HG03025 (cell line): ENCODE results near the gene CPTP.

ENCODE experiments used
- ATAC-seq: cut with Tn5 transposase; IDR thresholded peaks from one replicate; pipeline ENCODE4 v1.9.1; 2021; ENCODE audit warnings: mild to moderate bottlenecking, moderate library complexity; ENCODE audit not compliant: unreplicated experiment, low FRiP score

CPTP gene

GRCh38 chr1:1324524-1325287 is at the start of gene CPTP, which contains the start of gene INTS11:
Gene CPTP (plus strand): TSS chr1:1324802. CDS start chr1:1326911, 2,109 bp downstream.
Gene INTS11 (minus strand): TSS chr1:1324660. CDS start chr1:1324608, 52 bp downstream.
- peak; percentile 48 for ATAC-seq

- ATAC-seq, result no peak
Observed at GRCh38 chr1:1274931-1275431, 49.6 kb upstream of the CPTP start.

- ATAC-seq, result no peak
Observed at GRCh38 chr1:1275836-1276235, 48.8 kb upstream of the CPTP start.

GRCh38 chr1:1278620-1279019 is 46.0 kb upstream of the CPTP start:
- no peak for ATAC-seq

GRCh38 chr1:1279028-1279427 is 45.6 kb upstream of the CPTP start:
- ATAC-seq, result no peak

GRCh38 chr1:1280782-1281481 is 43.7 kb upstream of the CPTP start:
- ATAC-seq, result no peak

GRCh38 chr1:1281533-1282321 is 42.9 kb upstream of the CPTP start:
- ATAC-seq, result no peak

GRCh38 chr1:1282998-1283397 is 41.6 kb upstream of the CPTP start:
- ATAC-seq, result no peak

GRCh38 chr1:1283821-1284220 is 40.8 kb upstream of the CPTP start:
- ATAC-seq, result no peak

GRCh38 chr1:1284221-1285101 is 40.1 kb upstream of the CPTP start:
- no peak for ATAC-seq

- ATAC-seq, result no peak
Observed at GRCh38 chr1:1285102-1285571, 39.5 kb upstream of the CPTP start.

- no peak for ATAC-seq
Observed at GRCh38 chr1:1285611-1286311, 38.8 kb upstream of the CPTP start.

- no peak for ATAC-seq
Observed at GRCh38 chr1:1286313-1287261, 38.0 kb upstream of the CPTP start.

- ATAC-seq, result no peak
Observed at GRCh38 chr1:1287288-1288110, 37.1 kb upstream of the CPTP start.

GRCh38 chr1:1290238-1290731 is 34.3 kb upstream of the CPTP start:
- no peak for ATAC-seq

- no peak for ATAC-seq
Observed at GRCh38 chr1:1291023-1291528, 33.5 kb upstream of the CPTP start.
